ENCODE measurements around the gene TIMM9.
A peak's percentile ranks its signal among the peaks of the same experiment; 100 is the strongest.
"Not testable (repeated sequence)": the region's sequence is repeated elsewhere in the genome, so short reads cannot be mapped to it uniquely, and the experiment has no call there.

The TIMM9 gene, protein sequence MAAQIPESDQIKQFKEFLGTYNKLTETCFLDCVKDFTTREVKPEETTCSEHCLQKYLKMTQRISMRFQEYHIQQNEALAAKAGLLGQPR

DNA sequence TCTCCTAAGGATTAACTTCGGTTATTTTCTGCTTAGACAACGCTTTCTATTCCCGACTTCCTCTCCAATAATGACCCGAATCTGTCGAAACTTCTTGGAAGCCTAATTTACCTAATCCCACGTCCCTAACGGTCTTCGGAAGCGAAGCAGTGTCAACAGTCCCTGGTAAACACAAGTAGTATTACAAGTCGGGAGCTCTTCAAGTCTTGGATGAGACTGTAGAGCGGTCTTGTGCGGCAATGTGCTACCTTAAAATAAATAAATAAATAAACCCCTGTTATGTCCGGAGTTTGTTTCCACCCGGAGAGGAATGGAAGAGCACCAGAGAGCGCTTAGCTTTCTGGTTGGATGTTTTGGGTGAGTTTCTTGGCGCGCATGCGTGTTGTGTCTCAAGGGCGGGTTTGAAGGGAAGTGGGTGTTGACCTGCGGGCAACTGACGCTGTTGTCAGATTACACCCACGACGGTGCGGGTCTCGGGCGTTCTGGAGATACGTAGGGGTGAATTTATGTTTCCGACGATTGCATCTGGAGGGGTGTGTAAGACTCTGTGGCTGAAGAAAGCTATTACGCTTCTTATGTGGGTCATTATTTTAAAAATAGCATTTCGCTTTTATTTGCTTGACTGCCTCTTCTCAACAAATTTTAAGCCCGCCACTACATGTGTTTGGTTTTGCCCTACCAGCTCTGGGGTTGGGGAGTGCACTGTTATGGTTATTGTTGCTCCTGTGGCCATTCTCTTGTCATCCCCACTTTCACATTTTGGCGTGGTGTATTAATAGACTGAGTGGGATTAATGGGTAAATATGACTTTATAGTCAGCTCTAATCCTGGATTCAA lies at the start of gene TIMM9, which contains the start of gene KIAA0586:
TIMM9 (minus strand) TSS at position 251 of the 837 bp plus-strand sequence. CDS start 15,586 bp downstream, outside the sequence.
KIAA0586 (plus strand) TSS at position 439 of the 837 bp plus-strand sequence. CDS start 546 bp downstream, outside the sequence.
- DNase-seq, result peak; percentile 89 to 97

DNA sequence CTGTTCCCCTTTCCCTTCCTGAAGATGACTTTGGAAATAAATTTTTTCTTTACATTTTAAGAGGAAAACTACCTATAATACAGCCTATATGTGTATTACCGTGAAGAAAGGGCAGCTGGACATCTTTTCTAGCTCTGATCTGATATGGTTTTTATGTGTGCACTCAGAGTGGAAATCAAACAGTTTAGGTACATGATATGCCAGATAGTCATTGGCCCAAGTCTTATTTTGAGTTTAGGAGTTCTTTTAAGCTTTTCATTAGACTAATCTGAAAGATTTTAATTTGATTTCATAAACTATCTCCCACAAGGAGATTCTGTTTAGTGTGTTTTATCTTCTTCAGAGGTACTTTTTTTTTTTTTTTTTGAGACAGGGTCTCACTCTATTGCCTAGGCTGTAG lies 49.0 kb upstream of the TIMM9 start:
- no peak for DNase-seq

DNA sequence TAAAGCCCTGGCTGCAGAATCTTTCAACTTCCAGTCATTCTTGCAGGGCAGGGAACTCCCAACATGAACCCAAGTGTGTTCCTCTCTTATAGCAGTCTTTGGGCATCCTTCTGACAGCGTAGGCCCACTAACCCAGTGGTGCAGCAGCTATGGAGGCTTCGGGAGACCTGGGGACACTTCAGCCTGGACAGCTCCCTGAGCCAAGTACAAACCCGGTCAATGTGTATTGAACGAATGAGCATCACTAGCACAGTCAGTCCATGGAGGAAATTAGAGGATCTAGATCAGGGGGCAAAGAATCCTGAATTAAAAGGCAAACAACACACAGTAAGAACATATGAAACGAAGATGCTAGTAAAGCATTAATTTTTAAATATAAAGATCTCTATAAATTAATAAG lies 42.0 kb upstream of the TIMM9 start:
- no peak for DNase-seq

DNA sequence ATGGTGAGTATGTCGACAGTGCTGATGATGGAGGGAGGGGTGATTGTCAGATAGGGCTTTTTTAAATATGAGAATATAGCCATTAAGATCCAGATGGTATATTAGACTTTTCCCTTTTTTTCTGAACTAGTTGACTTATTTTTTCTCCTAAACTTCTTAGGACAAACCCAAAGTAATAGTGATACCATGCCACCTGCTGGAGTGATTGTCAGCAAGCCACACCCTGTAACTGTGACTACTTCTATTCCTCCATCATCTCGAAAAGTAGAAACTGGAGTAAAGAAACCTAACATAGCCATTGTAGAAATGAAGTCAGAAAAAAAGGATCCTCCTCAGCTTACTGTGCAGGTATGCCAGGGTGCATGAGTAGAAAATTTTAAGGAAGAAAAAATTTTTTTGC lies 40.2 kb upstream of the TIMM9 start:
- no peak for DNase-seq

DNA sequence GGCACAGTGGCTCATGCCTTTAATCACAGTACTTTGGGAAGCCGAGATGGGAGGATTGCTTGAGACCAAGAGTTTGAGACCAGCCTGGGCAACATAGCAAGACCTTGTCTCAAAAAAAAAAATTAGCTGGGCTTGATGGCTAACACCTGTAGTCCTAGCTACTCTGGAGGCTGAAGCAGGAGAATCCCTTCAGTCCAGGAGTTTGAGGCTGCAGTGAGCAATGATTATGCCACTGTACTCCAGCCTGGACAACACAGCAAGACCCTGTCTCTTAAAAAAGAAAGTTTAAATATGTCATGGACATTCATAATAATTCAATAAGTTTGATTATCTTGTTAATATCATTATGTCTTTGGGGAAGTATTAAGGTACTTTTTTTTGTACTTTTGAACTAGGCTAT lies 39.1 kb upstream of the TIMM9 start:
- DNase-seq, result no peak

DNA sequence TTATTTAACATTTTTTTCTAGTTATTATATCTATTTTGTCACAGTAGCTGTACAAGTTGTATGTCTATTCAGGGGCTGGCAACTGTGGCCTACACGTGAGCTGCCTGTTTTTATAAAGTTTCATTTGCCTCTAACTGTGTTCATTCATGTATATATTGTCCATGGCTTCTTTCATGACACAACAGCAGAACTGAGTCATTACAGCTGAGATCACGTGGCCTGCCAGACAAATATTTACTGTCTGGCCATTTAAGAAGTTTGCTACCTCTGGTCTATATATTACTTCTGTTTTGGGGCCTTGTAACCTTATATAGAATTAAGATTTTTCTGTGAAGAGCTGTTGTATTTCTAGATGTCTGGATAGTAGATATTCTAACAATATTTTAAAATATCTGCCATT lies 38.1 kb upstream of the TIMM9 start:
- DNase-seq, result no peak

DNA sequence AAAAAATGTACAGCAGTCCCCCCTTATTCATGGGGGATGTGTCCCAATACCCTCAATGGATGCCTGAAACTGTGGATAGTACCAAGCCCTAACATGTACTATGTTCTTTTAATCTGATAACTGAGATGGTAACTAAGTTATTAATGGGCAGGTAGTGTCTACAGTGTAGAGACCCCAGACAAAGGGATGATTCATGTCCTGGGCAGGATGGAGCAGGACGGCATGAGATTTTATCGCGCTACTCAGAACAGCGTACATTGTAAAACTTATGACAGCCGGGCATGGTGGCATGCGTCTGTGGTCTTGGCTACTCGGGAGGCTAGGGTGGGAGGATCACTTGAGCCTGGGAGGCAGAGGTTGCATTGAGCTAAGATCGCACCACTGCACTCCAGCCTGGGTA lies 37.3 kb upstream of the TIMM9 start:
- no peak for DNase-seq

DNA sequence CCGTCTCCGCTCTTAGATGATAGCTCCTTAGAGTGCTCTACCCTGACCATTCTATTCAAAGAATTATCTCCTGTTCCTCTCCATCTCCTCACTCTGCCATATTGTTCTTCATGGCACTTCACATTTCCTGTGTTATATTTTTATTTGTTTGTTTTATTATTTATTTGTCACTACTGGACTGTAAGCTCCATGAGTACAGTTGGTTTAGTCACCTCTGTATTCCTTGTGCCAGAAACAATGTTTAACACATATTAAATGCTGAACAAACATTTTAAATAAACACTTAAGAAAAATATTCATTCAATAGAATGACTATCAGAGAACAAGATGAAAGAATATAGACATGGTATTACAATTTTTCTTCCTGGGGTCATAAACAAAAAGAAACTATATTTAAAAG lies 35.8 kb upstream of the TIMM9 start:
- DNase-seq, result no peak

DNA sequence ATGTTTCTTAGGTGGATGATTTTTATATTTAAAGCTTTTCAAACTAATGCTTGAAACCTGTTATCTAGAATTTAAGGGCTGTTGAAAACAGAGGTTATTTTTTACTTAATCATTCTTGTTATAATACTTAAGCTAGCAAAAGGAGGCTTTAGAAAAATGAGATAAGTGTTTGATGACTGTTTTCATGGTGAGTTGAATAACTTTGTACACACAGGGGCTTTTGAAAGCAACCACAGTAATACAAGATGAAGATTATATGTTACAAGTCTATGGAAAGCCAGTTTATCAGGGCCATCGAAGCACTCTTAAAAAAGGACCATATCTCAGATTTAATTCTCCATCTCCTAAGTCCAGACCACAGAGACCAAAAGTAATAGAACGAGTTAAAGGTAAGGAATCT lies 33.4 kb upstream of the TIMM9 start:
- no peak for DNase-seq

DNA sequence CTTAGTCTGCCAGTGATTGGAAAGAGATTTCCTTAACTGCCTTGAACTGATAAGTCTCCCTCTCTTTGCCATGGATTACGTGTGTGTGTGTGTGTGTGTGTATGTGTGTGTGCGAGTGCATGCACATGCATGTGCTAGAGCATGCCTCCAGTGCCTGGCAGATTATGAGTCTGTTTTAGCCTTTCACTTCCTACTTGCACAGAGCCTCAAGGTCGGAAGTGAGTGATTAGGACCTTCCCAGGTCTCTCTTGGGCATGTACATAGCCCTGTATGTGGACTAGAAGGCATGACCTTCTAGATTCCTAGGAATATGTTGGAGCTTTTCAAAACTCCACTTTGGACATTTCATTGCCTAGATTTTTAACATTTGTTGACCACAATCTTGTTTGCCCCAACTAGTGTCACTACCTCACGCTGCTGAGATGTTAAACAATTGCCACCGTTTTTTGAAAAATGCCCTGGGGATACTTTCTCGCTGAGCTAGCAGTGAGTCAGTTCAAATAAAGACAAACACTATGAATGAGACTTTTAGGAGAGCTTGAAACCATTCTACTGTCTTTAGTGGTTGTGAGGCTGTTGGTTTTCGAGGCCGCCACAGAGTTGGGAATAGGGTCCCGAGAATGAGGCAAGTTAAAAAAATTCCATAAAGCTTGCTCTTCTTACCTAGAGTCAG lies 28.4 kb upstream of the TIMM9 start:
- no peak for DNase-seq

DNA sequence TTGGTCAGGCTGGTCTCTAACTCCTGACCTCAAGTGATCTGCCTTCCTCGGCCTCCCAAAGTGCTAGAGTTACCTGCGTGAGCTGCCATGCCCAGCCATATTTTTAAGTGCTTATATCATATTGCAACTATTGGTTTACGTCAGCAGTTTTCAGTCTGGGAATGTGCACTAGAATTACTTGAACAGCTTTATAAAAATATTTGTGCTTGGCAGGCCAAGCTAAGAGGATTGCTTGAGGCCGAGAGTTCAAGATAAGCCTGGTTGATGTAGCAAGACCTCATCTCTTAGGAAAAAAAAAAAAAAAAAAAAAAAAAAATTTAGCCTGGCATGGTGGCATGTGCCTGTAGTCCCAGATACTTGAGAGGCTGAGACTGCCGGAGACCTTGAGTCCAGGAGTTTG lies 17.3 kb upstream of the TIMM9 start:
- DNase-seq, result no peak

DNA sequence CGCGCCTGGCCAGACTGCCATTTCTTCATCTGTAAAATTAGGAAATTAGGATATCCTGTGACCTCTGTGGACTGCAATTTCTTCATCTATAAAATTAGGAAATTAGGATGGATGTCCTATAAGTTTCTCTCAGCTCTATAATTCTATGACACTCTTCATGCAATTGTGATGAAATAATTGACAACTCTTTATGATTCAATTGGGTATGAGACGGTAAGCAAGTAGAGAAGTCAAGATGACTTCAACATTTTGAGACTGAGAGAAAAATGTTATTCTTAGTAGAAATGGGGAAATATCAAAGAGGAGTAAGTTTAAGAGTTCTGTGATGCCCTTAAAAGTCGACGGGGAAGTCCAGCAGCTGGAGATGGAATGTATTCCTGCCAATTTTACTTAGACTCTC lies 12.1 kb upstream of the TIMM9 start:
- DNase-seq, result no peak

DNA sequence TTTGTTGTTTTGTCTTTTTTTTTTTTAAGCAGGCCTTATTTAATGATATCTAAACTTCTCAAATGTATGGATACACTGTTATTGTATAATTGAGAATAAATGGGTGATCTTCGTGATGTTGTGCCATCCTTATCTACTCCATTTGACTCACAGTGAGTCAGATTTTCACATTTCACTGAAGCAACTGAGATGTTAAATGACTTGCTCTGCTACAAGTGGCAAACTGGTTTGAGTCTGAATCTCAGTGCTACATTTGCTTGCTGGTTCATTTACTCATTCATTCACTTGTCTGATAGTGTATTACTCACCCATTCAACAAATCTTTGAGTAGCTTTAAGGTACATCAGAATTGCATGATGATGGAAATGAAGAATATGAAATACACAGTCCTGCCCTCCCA lies 2.8 kb upstream of the TIMM9 start:
- DNase-seq, result no peak

DNA sequence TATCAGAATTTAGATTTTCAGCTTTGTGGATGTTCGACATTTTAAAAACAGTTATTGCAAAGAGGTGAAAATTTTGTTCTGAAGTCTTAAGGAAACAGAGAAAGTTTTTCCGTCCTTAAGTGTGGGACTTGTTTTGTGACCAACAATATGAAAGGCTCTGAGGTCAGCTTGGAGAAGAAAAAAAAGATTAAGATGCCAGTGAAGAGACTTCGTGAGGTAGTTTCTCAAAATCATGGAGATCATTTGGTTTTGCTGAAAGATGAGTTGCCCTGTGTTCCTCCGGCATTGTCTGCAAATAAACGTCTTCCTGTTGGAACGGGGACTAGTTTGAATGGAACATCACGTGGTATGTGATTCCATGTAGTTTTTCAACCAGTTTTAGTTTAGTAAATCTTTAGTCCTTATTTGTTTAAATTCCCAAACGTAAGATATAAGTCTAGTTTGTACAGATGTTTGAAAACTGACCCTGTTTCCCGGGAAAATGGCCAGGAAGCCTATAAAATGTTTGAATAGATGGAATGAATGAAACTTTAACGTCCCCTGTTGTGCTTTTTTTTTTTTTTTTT lies 870 bp upstream of the TIMM9 start:
- DNase-seq, result no peak

DNA sequence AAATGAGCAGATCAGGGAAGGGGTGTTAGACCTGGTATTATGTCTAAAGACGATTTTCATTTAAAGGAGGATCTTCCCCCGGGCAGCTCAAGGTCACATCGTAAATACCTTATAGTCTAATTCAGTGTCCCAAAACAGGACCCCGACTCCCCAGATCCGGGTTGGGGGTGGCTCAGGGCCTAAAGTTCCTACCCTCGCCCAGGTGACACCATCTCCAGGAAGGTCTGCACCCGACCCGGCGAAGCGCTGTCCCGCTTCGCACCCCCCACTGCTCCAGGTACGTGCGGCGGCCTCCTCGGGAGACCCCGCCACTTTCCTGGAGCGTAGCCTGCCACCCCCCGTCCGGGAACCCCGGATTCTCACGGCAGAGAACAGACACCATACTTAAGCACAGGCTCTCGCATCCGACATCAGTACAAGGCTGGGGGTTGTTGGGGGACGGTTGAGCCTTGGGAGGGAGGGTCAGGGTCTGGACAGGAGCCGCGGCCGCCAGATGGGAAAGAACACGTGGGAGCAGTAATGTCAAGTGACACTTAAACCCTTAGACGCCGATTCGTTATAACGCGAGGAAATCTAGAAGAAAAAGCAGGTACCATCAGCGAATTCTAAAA lies 556 bp downstream of the TIMM9 start:
- peak; percentile 36 to 48 for DNase-seq

DNA sequence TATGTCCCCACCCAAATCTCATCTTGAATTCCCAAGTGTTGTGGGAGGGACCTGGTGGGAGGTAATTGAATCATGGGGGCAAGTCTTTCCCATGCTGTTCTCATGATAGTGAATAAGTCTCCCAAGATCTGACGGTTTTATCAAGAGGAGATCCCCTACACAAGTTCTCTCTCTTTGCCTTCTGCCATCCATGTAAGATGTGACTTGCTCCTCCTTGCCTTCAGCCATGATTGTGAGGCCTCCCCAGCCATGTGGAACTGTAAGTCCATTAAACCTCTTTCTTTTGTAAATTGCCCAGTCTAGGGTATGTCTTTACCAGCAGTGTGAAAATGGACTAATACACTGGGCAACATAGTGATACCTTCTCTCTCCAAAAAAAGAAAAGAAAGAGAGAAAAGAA lies 10.4 kb downstream of the TIMM9 start:
- DNase-seq, result not testable (repeated sequence)

DNA sequence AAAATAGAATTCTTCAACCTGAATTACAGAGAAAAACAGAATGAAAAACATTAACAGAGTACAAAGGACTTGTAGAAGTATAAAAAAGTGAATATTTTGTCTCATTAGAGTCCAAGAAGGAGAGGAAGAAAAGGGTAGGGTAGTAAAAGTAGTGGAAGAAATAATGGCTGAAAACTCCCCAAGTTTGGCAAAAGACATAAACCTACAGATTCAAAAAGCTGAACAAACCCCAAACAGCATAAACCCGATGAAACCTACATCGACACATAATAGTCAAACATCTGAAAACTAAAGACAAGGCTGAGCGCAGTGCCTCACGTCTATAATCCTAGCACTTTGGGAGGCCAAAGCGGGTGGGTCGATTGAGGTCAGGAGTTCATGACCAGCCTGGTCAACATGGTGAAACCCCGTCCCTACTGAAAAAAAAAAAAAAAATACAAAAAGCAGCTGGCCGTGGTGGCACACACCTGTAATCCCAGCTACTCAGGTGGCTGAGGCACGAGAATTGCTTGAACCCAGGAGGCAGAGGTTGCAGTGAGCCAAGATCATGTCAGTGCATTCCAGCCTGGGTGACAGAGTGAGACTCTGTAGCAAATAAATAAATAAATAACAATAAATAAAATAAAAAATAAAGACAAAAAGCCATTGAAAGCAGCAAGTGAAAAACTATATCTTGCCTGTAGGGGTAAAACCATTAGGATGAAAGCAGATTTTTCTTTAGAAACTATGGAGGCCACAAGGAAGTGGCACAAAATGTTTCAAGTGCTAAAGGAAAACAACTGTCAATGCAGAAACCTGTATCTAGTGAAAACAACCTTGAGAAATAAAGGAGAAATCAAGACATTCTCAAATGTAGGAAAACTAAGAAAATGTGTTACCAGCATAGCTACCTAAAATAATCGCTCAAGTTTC lies 11.4 kb downstream of the TIMM9 start:
- DNase-seq, result no peak

DNA sequence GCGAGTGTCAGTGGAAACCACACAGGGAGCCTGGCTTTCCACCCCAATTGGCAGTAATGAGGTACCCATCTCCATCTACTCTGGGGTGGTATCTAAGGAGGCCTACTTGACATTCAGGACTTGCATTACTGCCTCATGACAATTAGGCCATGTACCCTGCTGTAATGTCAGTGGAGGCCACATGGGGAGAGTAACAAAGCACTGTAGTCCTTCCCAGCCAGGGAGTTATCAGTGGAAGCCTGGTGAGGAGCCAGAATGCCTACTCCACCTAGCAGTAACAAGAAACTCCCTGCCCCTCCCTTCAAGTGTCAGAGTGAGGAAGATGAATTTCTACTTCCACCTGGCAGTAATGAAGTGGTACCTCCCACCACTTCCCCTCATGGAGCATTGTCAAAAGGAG lies 12.5 kb downstream of the TIMM9 start:
- DNase-seq, result no peak

DNA sequence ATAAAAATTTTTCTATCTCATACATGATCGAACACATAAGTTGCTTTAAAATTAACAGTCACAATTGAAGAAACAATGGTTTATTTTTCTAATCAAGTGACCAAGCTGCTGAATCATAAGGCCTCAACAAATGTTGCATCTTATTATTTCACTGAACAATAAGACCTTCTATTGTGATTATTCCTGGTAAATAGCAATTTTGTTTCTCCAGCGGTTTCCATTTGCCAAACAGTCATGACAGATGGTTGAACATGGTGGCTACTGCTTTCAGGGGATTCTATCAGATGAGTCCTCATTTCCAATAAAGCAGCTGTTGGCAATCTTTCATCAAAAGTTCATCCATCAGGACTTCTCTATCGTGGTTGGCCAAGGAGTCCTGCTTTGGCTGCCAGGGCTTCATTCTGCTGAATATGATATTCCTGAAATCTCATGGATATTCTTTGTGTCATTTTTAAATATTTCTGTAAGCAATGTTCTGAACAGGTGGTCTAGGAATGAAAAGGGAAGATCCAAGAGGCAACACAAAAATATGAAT lies 18.6 kb downstream of the TIMM9 start:
- no peak for DNase-seq

DNA sequence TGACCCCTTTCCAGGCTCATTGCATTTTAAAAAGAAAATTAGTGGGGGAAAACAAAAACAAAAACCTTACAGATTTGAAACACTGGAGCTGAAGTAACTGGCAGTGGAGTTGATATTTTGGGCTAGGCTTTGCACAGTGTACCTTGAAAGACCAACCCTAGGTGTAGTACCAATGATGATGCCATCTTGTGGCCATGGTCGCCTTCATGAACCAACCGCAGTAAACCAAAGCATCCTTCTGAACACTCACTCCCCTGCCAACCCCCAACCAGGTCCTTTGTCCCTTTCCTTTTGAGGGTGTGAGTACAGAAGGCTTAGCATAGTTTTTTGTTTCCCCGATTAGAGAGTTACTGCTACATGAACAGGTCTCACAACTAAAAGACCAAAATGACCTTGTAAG lies 25.7 kb downstream of the TIMM9 start:
- DNase-seq, result no peak

DNA sequence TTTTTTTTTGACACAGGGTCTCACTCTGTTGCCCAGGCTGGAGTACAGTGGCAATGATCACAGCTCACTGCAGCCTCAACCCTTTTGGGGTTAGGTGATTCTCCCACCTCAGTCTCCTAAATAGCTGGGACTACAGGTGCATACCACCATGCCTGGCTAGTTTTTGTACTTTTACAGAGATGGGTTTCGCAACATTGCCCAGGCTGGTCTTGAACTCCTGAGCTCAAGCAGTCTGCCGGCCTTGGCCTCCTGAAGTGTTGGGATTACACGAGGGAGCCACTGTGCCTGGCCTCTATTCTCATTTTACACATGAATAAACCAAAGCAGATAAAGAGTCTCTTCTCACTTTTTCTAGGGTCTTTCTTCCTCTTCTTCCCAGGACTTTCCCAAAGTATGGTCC lies 28.4 kb downstream of the TIMM9 start:
- no peak for DNase-seq

DNA sequence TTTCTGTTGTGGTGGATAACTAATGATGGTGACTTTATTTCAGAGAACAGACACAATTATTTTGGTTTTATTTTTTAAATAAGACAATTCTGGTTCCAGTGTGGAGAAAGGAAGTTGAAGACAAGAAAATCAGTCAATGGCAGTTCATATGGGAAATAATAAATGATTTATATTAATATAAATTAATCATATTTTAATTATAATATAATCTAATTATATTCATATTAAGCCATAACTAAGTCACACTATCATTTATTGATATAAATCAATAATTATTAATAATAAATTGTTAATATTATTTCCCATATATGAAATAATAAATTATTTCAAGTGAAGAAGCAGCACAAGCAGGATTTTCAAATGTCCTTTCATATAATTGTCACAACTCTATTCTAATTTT lies 28.8 kb downstream of the TIMM9 start:
- DNase-seq, result no peak
